ENCODE measurements around the gene DOCK9.
"Not testable (repeated sequence)": the region's sequence is repeated elsewhere in the genome, so short reads cannot be mapped to it uniquely, and the experiment has no call there.

Gene DOCK9

DNA sequence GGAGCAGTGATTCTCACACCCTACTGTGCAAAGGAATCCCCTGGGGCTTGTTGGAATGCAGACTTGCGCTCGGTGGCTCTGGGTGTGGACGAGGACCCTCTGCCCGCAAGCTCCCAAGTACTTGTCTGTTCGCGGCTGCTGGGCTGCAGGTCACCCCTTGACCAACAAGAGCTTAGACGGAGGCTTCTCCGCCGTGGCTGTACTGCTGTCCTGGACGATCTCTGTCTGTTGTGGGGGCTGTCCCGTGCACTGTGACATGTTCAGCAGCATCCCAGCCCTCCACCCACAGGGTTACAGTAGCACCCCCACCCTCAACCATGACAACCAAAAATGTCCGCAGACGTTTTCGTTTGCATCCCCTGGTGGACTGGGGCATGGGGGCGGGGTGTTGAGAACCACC is 202.5 kb downstream of the DOCK9 start:
- no peak for DNase-seq (ENCODE audit: low spot score)

DNA sequence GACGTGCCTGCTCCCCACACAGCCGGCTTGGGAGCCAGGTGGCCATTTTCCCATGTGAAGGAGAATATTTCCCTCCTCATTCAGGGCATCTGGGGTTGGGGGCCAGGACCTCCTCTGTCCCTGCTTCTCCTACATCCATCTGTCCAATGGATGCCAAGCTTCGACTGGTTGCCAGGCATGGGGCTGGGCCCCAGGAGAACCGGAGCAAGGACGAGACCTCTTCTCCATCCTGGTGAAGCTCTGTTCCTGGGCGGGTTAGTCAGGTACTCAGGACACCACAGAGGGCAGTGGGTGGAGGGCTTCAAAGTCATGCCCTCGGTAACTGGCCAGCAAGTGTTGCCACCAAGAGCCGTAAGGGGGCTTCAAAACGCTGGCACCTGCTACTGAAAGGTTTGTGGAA is 203.1 kb downstream of the DOCK9 start:
- no peak for DNase-seq (ENCODE audit: low spot score)

DNA sequence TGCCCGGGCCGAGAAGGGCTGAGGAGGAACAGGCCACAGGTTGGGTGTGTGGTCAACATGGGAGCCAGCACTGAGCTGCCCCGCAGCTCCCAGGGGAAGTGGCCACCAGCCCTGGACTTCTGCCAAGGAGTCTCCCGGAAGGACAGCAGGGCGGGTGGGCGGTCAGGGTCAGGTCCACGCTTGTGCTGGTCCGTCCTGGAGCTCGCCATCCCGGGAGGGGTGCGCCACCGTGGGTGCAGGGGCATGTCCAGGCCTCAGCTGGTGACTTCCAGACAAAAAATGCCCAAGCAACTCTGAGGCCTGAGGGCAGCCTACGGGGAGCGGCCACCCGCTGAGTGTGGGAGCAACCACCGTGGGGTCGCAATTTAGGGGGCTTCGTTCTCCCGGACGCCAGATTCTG is 203.9 kb downstream of the DOCK9 start:
- no peak for DNase-seq (ENCODE audit: low spot score)

DNA sequence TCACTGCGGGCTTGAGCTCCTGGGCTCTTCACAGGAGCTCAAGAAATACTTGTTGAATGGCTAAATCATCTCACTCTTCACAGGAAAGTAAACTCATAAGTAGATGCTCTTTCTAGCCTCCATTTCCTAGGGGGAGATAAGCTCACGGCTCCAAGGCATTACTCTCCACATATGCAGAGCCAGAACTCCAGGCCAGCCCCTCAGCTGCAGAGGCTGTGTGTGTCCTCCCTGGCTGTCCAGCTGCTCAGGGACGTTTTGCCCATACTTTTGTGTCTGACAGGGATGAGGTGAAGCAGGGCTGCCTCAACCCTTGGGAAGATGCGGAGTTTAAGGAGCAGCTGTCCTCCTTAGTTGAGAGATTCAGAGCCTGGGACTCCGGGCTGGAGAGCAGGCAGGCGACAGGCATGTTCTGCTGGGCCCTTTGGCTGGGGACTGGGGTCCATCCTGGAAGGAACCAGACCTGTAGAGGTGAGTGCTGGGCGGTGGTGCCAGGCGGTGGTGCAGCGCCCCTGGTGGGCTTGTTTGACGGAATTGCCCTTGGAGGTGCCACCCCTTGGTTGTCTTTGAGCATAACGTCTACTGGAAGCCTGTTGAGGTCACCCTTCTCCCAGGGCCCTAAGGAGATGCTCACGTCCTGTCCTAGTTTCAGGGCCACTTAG is 204.9 kb downstream of the DOCK9 start:
- no peak for DNase-seq (ENCODE audit: low spot score)

DNA sequence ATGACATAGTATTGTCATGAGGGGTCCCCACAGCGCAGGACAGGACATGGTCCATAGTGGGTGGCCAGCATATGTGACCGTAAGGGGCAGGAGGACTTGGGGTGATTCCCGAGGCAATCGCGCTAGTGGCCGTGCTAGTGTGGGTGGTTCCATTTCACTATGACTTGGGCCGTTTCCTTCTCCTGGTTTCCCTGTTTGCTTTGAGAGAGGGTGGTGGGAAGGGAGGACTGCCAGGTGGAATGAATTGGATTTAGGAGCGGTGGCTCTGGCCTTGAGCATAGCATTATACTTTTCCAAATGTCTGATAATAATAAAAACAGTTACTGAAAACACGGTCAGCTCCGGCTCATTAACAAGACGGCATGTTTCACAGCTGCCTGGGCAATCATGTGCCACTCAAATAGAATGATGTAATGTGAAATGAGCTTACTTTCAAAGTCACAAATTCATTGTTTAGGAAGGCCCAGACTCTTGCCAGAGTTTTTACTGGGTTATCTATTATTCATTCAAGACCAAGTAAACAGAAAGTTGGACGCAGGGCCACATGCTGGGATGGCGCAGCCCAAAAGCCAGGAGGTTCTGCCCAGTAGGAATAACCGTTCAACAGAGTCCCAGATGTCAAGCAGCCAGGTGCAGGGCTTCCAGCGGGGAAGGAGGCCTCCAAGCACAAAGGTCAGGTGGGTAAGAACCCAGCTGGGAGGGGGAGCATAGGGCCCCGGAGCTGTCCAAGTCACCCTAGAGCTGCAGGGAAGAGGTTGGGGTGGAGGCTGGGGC is 205.8 kb downstream of the DOCK9 start:
- no peak for DNase-seq (ENCODE audit: low spot score)

DNA sequence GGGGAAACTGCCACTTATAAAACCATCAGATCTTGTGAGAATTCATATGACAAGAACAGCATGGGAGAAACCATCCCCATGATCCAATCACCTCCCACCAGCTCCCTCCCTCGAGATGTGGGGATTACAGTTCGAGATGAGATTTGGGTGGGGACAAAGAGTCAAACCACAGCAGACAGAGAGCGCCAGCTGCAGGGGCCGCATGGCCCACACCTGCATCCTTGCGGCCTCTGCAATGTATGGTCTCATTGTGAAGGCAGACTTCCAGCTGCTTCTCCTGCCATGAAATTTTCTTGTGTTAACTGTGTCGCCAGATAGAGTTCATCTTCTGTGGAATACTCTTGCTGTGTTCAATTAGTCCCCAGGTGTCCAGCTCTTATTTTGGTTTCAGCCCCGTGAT is 208.1 kb downstream of the DOCK9 start:
- no peak for DNase-seq (ENCODE audit: low spot score)

DNA sequence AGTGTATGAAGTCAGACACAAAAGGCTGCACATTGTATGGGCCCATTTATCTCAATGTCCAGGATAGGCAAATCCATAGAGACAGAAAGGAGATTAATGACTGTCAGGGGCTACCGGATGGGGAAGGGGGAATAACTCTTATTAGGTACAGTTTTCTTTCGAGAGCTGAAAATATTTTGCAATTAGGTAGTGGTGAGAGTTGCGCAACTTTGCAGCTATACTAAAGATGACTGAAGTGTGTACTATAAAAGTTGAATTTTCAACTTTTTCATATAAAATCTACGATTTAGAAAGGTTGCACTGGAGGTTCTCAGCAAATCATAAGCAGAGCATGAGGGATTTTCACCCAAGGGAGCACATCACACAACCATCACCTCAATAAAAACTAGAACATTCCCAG is 209.3 kb downstream of the DOCK9 start:
- no peak for DNase-seq (ENCODE audit: low spot score)

DNA sequence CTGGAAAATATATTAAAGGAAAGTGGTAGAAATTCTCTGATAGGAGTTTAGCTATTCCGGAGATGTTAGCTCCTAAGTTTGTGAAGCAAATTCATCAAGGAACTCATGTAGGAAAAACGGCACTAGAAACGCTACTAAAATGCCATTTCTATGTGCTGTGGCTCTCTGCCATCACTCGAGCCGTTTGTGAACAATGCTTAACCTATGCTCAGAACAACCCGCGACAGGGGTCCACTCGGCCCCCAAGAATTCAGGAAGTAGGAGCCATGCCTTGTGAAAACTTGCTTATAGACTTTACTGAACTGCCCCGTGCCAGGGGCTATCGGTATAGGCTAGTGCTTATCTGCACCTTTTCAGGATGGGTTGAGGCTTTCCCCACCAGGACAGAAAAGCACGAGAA is 211.2 kb downstream of the DOCK9 start:
- no peak for DNase-seq (ENCODE audit: low spot score)

DNA sequence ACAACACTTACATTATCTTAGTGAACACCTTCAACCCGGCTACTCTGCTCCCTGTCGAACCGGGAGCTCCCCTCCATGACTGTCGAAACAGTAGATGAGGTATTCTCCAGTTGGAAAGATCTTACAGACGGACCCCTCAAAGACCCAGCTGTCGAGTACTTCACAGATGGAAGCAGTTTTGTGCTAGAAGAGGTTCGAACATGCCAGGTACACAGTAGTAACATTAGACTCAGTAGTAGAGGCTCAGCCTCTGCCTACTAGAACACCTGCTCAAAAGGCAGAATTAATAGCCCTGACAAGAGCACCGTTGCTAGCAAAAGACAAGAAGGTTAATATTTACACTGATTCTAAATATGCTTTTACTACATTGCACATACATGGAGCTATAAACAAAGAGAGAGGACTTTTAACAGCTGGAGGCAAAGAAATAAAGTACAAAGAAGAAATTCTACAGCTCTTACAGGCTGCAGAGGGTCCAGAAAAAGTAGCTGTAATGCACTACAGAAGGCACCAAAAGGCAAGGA is 211.8 kb downstream of the DOCK9 start:
- no peak for DNase-seq (ENCODE audit: low spot score)

DNA sequence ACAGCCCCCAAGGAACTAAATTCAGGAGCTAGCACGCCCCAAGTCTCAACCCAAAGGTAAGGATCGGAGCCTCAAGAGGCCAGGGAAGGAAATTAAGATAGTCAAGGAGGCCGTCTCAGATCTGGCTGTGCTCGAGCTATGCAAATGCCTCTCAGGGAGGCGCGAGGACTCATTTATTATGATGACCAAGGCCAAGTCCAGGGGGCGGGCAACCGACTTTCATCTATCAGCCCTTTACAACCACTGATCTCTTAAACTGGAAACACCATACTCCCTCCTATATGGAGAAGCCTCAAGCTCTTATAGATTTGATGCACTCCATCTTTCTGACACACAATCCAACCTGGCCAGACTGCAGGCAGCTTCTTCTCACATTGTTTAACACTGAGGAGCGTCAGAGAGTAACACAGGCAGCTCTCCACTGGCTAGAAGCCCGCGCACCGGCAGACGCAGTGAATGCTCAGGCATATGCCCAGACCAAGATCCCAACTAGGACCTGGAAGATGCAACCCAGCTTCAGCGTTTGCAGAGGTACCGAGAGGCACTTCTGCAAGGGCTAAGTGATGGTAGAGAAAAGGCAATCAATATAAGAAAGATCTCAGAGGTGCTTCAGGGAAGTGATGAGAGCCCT is 215.8 kb downstream of the DOCK9 start:
- no peak for DNase-seq (ENCODE audit: low spot score)

DNA sequence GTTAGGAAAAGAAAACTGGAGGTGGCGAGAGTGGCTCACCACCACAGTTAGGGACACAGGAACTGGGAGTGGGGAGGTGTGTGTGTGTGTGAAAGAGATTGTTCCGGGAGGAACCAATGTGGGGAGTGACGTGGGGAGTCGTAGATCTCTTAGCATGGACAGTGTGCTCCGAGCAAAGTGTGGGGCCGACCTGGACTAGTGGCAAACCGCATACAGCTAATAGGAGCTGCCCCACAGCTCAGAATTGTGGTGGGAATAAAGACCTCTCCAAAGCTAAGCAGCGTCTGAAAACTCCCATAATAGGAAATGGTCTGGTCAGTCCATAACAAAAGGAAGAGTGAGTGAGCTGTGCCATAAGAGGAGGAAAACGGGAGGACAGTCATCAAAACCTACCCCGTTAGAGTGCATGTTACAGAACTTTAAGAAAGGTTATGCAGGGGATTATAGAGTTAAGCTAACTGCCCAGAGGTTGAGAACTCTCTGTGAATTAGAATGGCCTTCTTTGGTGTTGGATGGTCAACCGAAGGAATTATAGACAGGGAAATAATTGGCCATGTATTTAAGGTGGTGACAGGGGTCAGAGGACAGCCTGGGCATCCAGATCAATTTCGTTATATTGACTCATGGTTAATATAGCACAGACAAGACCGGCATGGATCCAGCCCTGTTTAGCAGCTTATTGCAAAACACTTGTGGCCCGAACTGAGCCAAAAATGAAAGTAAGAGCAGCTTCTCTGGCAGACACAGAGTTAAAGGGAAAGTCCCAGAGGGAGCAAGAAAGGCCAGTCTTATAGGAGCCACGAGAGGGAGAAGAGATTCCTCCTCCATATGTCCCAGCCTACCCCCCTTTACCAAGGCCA is 216.5 kb downstream of the DOCK9 start:
- DNase-seq (ENCODE audit: low spot score), result no peak

DNA sequence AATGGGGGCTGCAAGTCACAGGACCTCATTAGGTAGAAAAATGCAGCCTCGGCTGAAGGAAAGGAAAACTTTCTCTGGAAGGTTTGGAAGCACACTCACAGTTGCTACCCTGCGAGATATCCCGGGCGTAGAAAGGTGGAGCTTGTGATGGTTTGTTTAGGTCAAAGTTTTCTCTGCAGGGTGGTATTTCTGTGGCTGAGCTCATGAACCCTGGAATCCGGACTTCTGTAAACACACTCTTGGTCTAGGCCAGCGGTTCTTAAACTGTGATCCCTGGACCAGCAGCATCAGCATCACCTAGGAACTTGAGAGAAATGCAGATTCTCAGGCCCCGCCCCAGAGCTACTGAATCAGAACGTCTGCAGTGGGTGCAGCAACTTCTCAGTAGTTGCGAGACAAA is 222.1 kb downstream of the DOCK9 start:
- no peak for DNase-seq (ENCODE audit: low spot score)

DNA sequence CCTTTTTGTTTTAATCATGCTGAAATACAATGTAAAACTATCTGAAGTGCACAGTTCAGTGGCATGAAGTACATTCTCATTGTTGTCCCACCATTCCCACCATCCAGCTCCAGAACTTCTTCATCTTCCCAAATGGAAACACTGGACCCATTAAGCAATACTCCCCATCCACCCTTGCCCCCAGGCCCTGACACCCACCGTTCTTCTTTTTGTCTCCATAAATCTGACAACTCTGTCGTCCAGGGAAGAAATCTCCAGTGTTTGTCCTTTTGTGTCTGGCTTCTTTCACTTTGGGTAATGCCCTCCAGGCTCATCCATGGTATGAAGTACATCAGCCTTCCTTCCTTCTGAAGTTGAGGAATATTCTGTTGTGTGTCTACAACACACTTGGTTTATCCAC is 222.7 kb downstream of the DOCK9 start:
- no peak for DNase-seq (ENCODE audit: low spot score)

DNA sequence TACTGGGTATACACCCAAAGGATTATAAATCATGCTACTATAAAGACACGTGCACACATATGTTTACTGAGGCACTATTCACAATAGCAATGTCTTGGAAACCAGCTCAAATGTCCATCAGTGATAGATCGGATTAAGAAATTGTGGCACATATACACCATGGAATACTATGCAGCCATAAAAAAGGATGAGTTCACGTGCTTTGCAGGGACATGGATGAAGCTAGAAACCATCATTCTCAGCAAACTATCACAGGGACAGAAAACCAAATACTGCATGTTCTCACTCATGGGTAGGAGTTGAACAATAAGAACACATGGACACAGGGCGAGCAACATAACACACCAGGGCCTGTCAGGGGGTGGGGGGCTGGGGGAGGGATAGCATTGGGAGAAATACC is 223.4 kb downstream of the DOCK9 start:
- not testable (repeated sequence) for DNase-seq (ENCODE audit: low spot score)

DNA sequence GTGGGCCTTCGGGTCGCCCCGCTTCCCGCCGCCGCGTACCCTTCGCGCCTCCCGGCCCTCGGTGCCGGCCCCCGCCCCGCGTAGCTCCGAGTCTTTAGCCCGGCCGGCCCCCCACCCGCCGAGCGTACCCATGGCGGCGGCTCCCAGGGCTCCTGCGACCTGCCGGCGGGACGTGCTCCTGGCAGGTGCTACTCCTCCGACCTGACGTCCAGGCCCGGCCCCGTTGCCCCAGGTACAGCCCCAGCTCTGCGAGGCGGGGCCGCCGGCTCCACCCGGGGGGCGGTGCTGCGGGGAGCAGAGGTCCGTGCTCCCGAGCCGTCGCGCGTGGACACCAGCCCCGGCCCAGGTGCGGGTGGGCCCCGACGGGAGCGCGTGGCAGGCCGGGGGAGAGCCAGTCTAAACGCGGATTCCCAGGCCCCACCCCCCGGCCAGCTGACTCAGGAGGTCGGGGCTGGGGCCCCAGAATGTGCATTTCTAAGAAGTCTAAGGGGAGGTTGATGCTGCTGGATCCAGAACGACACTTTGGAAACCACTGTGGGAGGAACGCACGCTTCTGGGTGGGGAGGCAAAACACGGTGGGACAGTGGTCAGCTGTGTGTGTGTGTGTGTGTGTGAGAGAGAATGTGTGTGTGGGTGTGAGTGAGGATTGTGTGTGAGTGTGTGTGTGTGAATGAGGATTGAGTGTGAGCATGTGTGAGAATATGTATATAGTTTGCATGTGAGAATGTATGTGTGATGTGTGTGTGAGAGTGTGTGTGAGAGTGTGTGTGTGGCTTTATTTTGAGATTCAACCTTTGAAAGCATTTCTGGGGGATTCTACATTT is 225.2 kb downstream of the DOCK9 start, which contains the start of gene SLC15A1:
Gene SLC15A1, minus strand, starts transcription at position 206 of the 824 bp plus-strand sequence. Its CDS starts 74 bp downstream, at position 132.
- no peak for DNase-seq (ENCODE audit: low spot score)

DNA sequence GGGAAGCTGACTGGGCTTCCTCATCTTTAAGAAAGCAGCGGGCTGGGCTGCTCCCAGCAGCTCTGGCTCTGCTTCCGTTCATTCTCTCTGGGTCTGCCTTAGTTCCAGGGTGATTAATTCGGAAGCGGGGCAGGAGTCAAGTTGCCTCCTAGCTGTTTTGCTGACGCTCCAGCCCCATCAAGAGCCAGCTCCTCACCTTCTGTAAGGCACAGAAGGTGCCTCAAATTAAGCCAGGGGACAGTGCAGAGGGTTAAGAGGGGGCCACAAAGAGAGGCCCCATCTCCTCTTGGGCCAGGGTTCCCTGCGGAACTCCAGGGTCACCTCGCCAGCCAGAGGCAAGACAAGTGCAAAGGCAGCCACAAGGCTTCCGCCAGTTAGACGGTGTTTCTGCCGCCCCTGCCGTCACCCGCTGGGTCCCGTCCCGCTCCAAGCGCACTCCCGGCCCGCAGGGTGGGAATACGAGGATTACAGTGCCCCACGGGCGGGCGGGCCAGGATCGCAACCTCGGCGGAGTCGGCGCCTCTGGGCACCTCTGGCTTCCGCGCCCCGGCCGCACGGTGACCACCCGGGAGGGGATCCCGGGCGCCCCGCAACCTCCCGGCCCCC is 225.9 kb downstream of the DOCK9 start:
- DNase-seq (ENCODE audit: low spot score), result no peak

DNA sequence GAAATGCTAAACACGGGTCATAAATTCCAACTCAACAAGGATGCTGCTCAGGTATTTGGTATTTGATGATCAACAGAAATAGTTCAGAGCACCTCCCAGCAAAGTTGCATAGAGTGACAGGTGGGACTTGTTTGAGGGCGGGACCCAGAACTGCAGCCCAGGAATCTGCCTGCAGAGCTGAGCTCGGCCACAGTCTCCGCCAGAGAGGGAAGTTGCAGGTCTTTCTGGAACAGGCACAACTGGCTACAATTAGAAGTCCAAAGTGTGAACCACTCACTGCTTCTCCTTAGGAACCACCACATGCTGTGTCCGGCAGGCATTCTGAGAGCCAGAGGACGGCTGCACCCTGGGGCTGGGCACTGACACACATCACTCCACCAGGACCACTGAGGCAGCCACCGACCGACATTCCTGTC is 226.5 kb downstream of the DOCK9 start:
- no peak for DNase-seq (ENCODE audit: low spot score)

DNA sequence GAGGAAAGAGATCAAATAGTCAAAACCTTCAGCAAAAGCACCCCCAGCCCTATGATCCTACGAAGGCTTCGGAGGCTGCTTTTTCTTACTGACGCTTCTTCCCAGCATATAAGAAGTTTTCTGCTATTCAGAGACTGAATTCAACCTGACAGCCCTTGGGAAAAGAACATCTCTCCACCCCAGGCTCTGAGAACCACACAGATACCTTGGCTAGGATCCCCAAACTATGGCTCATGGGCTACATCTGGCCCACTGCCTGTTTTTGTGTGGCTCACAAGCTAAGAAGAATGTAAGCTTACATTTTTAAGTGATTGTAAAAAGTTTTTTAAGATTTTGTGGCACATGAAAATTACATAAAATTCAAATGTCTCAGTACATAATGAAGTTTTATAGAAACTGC is 228.4 kb downstream of the DOCK9 start:
- no peak for DNase-seq (ENCODE audit: low spot score)

DNA sequence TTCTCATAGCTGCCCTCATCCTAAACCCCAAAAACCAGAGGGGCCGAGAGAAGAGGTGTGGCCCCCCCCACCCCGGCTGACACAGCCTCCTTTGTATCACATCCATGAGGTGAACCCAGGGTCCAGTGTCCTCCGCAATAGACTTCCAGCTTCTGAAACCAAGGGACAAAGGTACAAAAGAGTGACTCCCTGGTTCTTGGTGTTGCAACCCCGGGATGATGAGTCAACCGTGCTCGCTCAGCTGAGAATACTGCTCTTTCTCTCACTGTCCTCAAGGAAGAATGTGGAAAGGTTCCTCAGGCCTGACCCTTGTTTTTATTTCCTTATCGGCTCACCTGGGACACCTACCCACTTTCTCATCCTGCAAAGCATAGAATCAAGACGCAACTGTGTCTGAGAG is 230.9 kb downstream of the DOCK9 start:
- no peak for DNase-seq (ENCODE audit: low spot score)
